ENCODE measurements around the gene SSH3. TPM values are rescaled to one million over a fixed set of nuclear protein-coding genes. Genes with fewer than 3 reads are reported as not detected.

The SSH3 gene
- total and polyA plus RNA-seq, 2 of the 4 experiments (the other 2 are of a cell fraction), result 7.3 to 26.7 TPM

GRCh38 chr11:67323526-67323925, 20.2 kb downstream of the SSH3 start:
- ATAC-seq (ENCODE audit: low read depth) (no peak), DNase-seq (no peak)
- H3K4me1 ChIP-seq (ENCODE audit: control insufficient read depth, insufficient read depth, low read length), result no peaks in the 10 kb centered on the region
- peaks cover 6% of the 10 kb centered on the region; the same call in 1 of the 2 replicates for H4K20me1 ChIP-seq (ENCODE audit: insufficient read depth, low read length)
- H3K4me2 ChIP-seq (ENCODE audit: low read depth, low read length), result no peak overlapping the region
- no peak overlapping the region for H2BK120ac ChIP-seq (ENCODE audit: low read depth, low read length)
- no peak overlapping the region for H3K23ac ChIP-seq (ENCODE audit: low read depth, low read length)
- no peaks in the 10 kb centered on the region for H3K27me3 ChIP-seq (ENCODE audit: control insufficient read depth, insufficient read depth, low read length)
- H2BK15ac ChIP-seq (ENCODE audit: low read depth, low read length), result no peak overlapping the region
- H3K4me3 ChIP-seq (ENCODE audit: insufficient read depth, low read depth, low read length), result no peak overlapping the region
- no peak overlapping the region for H3K27ac ChIP-seq (ENCODE audit: insufficient read depth, low read length)
- dilution Hi-C loops (cut with HindIII; ENCODE audit: low sequenced_read_pairs, unreplicated experiment), result no loop called here
- H3K9me3 ChIP-seq (ENCODE audit: control insufficient read depth, insufficient read depth, low read length), result no peaks in the 10 kb centered on the region
- no peak overlapping the region for H4K8ac ChIP-seq (ENCODE audit: low read depth in 2 of 2, low read length in 2 of 2)
- no peak overlapping the region for H2AFZ ChIP-seq (replicated peaks; ENCODE audit: low read length, poor library complexity)
- peaks cover 3% of the 10 kb centered on the region; the same call in 1 of the 2 replicates for H3K9me1 ChIP-seq (ENCODE audit: insufficient read depth, low read length)
- no peak overlapping the region for H4K5ac ChIP-seq (ENCODE audit: low read depth, low read length)
- intact Hi-C loops (cut with micrococcal nuclease), result no loop called here
- H2AK5ac ChIP-seq (ENCODE audit: low read depth, low read length), result no peak overlapping the region
- TF ChIP-seq RCOR1 (IDR thresholded peaks at IDR 0.05; ENCODE audit: insufficient replicate concordance, low read length), result no peak
- no peak for TF ChIP-seq MAZ (IDR thresholded peaks at IDR 0.05; ENCODE audit: borderline replicate concordance, low read depth, low read length)
- TF ChIP-seq CEBPB (IDR thresholded peaks at IDR 0.05; ENCODE audit: low read depth, low read length), result no peak
- TF ChIP-seq SMC3 (IDR thresholded peaks at IDR 0.05; ENCODE audit: low read depth, low read length), result no peak
- TF ChIP-seq USF2 (IDR thresholded peaks at IDR 0.05; ENCODE audit: low read depth, low read length), result no peak
- TF ChIP-seq MAFK (IDR thresholded peaks at IDR 0.05; ENCODE audit: low read depth, low read length), result no peak
- TF ChIP-seq ELK1 (IDR thresholded peaks at IDR 0.05; ENCODE audit: borderline replicate concordance, low read depth, low read length), result no peak
- TF ChIP-seq CHD1 (IDR thresholded peaks at IDR 0.05; ENCODE audit: low read depth, low read length), result no peak
- TF ChIP-seq MXI1 (IDR thresholded peaks at IDR 0.05; ENCODE audit: borderline replicate concordance, low read depth, low read length), result no peak
- no peak for TF ChIP-seq BHLHE40 (IDR thresholded peaks at IDR 0.05; ENCODE audit: low read depth, low read length)
- no peak for TF ChIP-seq RFX5 (IDR thresholded peaks at IDR 0.05; ENCODE audit: low read depth, low read length)
- TF ChIP-seq RAD21 (IDR thresholded peaks at IDR 0.05; ENCODE audit: low read length), result no peak
- H3K18ac ChIP-seq (ENCODE audit: low read depth, low read length), result no peak overlapping the region
- no peak overlapping the region for H2BK20ac ChIP-seq (ENCODE audit: low read depth, low read length)
- no peaks in the 10 kb centered on the region for H3K79me1 ChIP-seq (ENCODE audit: low read depth in 1 of 2, low read length in 2 of 2)
- ChIA-PET POLR2A (ENCODE audit: unreplicated experiment) (no interaction called here), CTCF (interaction anchor here (1.4 to 1.9 kb wide), 2 partner anchors 22 to 28 kb away, joined by 3 to 4 read pairs; no protein-coding TSS in a partner anchor)
- in situ Hi-C loops (cut with MboI; ENCODE audit: low sequenced_read_pairs), result no loop called here
- H2BK5ac ChIP-seq (ENCODE audit: low read depth, low read length, poor library complexity, severe bottlenecking), result no peak overlapping the region
- no peak overlapping the region for H3K14ac ChIP-seq (replicated peaks; ENCODE audit: low read depth, low read length)
- H4K91ac ChIP-seq (ENCODE audit: insufficient read depth, low read depth, low read length), result no peak overlapping the region
- 88% methylated on average over 3 of the region's 7 CpGs; no CpG with 5 or more reads in 1 of the 2 experiments for WGBS, 2 experiments (ENCODE audit: extremely low coverage in 2 of 2, insufficient read length in 1 of 2)
- H3K36me3 ChIP-seq (ENCODE audit: control insufficient read depth, insufficient read depth, low read length), result no peaks in the 10 kb centered on the region
- H2AK9ac ChIP-seq (replicated peaks; ENCODE audit: low read depth, low read length, poor library complexity), result no peak overlapping the region
- no peak overlapping the region for H3K4ac ChIP-seq (ENCODE audit: low read depth, low read length)
- H3K9ac ChIP-seq (ENCODE audit: low read depth, low read length), result no peak overlapping the region
- H3K56ac ChIP-seq (ENCODE audit: extremely low read depth, insufficient read depth, low read length), result no peak overlapping the region
- BruUV-seq (replicated peaks), result no TSS peak
